Right atrium auricular region (tissue), 2 donors: ENCODE measurements around the gene PGAP3. TPM values are rescaled to one million over a fixed set of nuclear protein-coding genes. Genes with fewer than 3 reads are reported as not detected.
A peak's percentile ranks its signal among the peaks of the same experiment; 100 is the strongest.

Source experiments
- DNase-seq: peaks from one replicate; pipeline ENCODE4 v3.0.0-alpha.2; 2019; ENCODE audit warnings: low spot score
- H3K27ac ChIP-seq, 2 donors: fragments of 200-600 bp; sonication (generic); 1 replicate in 1 of 2; 2 replicates in 1 of 2; pipeline ENCODE4 v1.5.1; 2016 to 2019
- H3K27me3 ChIP-seq, 2 donors: fragments of 200-600 bp; sonication (generic); one replicate each; pipeline versions ENCODE4 v1.5.1 to v1.6.0; 2017 to 2019
- H3K36me3 ChIP-seq: fragments of 200-600 bp; sonication (generic); one replicate; pipeline ENCODE4 v1.5.1; 2016
- H3K4me1 ChIP-seq, 2 donors: fragments of 200-600 bp; sonication (generic); one replicate each; pipeline versions ENCODE4 v1.5.1 to v1.6.0; 2017 to 2019
- H3K4me3 ChIP-seq, 2 donors: fragments of 200-600 bp; sonication (generic); 1 replicate in 1 of 2; 2 replicates in 1 of 2; pipeline ENCODE4 v1.5.1; 2017 to 2019; ENCODE audit warnings: mild to moderate bottlenecking in 1 of 2, moderate library complexity in 1 of 2
- H3K9me3 ChIP-seq, 2 donors: fragments of 200-600 bp; sonication (generic); one replicate each; pipeline ENCODE4 v1.5.1; 2019
- total RNA-seq, 2 donors: library from RNA; depleted of rRNA; stranded (reverse); fragments of >200 nt; gene quantifications; one replicate each; pipeline ENCODE4 v1.1.0, GENCODE V29; 2016
- TF ChIP-seq, protein P1 (sequence below), 2 donors: fragments of 200-600 bp; sonication (generic); IDR thresholded peaks; one replicate each; pipeline ENCODE4 v1.5.1; 2019; ENCODE audit warnings: antibody characterized with exemption in 2 of 2

The PGAP3 gene
- total RNA-seq, 2 donors from 2014 or later, result 14.0 to 21.6 TPM

DNA sequence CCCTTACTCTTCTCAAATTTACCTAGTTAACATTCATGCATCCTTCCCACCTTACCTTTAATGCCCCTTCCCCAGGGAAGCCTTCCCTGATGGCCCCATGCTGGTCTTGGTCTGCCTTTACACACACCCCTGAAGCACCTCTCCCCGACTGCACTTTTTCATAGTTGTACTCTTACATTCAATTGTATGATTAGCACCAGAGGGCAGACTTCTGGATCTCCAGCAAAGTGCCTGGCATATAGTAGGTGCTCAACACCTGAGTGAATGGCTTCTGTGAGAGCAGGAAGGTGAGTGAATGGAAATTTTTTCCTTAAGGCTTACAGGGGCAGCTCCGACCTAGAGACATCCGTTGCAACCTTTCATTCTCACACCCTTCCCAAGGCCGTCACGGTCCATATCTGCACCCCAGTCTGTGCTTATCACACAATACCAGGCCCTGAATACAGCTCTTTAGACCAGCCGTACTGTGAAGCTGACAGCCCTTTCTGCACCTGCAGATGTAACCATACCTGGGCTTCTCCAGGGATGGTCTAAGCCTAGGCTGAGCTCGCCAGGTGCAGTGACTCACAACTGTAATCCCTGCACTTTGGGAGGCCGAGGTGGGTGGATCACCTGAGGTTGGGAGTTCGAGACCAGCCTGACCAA is 4.4 kb downstream of the PGAP3 start:
- H3K27ac ChIP-seq, result no peak overlapping the region
- peaks cover 9% of the 10 kb centered on the region for H3K36me3 ChIP-seq
- H3K27me3 ChIP-seq, result no peaks in the 10 kb centered on the region
- H3K4me3 ChIP-seq, result no peak overlapping the region
- no peak for DNase-seq
- no peaks in the 10 kb centered on the region for H3K9me3 ChIP-seq
- H3K4me1 ChIP-seq, result peaks cover 0 to 37% of the 10 kb centered on the region in 2 donors
- TF ChIP-seq, protein P1, sequence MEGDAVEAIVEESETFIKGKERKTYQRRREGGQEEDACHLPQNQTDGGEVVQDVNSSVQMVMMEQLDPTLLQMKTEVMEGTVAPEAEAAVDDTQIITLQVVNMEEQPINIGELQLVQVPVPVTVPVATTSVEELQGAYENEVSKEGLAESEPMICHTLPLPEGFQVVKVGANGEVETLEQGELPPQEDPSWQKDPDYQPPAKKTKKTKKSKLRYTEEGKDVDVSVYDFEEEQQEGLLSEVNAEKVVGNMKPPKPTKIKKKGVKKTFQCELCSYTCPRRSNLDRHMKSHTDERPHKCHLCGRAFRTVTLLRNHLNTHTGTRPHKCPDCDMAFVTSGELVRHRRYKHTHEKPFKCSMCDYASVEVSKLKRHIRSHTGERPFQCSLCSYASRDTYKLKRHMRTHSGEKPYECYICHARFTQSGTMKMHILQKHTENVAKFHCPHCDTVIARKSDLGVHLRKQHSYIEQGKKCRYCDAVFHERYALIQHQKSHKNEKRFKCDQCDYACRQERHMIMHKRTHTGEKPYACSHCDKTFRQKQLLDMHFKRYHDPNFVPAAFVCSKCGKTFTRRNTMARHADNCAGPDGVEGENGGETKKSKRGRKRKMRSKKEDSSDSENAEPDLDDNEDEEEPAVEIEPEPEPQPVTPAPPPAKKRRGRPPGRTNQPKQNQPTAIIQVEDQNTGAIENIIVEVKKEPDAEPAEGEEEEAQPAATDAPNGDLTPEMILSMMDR (IDR thresholded peaks at IDR 0.05), result no peak

DNA sequence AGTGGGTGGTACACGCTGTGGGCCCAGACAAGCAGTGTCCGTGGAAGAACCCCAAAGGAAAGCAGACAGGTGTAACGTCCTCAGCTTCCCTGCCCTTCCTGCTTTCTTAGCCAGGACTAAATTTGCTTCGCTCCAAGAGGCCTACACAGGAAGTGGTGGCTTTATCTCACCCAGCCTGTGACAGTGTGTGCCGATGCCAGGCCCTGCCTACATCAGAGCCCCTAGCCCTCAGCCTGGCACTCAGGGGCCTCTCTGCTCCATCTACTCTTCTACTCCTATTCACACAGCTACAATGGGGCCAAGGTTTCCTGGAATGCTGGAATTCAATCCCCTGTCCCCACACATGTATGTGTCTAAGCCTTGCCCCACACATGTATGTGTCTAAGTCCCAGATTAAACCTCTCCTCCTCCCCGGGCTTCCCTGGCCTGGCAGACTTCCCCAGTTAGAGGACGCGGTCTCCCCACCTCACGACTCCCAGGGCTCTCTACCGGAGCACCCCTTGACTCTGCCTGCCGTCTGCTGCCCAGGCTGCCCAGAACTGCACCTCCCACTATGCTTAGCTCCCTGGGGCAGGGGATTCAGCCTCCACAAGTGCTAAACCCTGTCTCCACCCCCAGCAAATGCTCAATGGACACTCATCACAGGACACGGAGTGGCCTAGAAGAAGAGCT is 8.2 kb downstream of the PGAP3 start:
- no peaks in the 10 kb centered on the region for H3K27me3 ChIP-seq
- H3K4me1 ChIP-seq, result peaks cover 0 to 62% of the 10 kb centered on the region in 2 donors
- H3K36me3 ChIP-seq, result peaks cover 5% of the 10 kb centered on the region
- no peak for DNase-seq
- TF ChIP-seq, protein P1 (IDR thresholded peaks at IDR 0.05), result no peak
- H3K27ac ChIP-seq, result peak overlapping the region; percentile 89 to 96
- H3K9me3 ChIP-seq, result no peaks in the 10 kb centered on the region
- H3K4me3 ChIP-seq, result no peak overlapping the region

DNA sequence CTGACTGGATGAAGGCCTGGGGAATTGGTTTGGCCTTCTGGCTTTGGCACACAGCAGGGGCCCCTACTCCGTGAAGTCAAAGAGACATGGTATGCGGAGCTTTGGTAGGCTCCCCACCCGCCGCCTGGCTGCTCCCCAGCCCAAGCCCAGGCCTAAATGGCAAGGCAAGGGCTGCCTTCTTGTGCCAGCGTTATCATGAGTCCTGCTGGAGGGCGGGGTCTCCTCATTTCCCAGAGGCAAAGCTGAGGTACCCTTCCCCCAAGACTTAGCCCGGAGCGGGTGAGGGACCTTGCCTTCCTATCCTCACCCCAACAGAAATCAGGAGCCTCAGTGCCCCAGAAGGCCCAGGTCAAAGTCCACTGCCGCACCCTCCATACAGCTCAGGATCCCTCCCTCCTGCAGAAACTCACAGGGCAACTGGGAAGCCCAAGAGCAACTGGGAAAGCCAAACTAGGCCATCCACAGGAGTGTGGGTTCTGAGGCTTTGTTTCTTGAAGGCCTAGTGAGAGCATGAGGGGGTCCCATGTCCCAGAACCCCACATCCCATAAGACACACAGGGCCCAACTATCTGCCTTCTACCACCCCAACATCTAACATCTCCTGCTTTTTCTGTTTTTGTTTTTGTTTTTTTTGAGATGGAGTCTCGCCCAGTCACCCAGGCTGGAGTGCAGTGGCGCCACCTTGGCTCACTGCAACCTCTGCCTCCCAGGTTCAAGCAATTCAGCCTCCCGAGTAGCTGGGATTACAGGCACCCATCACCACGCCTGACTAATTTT is 9.3 kb downstream of the PGAP3 start:
- TF ChIP-seq, protein P1 (IDR thresholded peaks at IDR 0.05), result no peak
- no peak for DNase-seq
- H3K4me1 ChIP-seq, result peaks cover 0 to 72% of the 10 kb centered on the region in 2 donors

GRCh38 chr17:39677542-39678339 is 10.1 kb downstream of the PGAP3 start:
- Histone ChIP-seq H3K4me3 (no peak overlapping the region), H3K4me1 (peaks cover 0 to 74% of the 10 kb centered on the region in 2 donors), H3K36me3 (no peaks in the 10 kb centered on the region), H3K27ac (peak overlapping the region; percentile 89 to 96), H3K27me3 (no peaks in the 10 kb centered on the region), H3K9me3 (no peaks in the 10 kb centered on the region)
- TF ChIP-seq, protein P1 (IDR thresholded peaks at IDR 0.05), result no peak
- no peak for DNase-seq

More for the DNA sequence above, 9.3 kb downstream of the PGAP3 start:
- no peaks in the 10 kb centered on the region for H3K36me3 ChIP-seq
- peak overlapping the region; percentile 89 to 96 for H3K27ac ChIP-seq
- no peaks in the 10 kb centered on the region for H3K27me3 ChIP-seq
- H3K4me3 ChIP-seq, result no peak overlapping the region
- no peaks in the 10 kb centered on the region for H3K9me3 ChIP-seq

DNA sequence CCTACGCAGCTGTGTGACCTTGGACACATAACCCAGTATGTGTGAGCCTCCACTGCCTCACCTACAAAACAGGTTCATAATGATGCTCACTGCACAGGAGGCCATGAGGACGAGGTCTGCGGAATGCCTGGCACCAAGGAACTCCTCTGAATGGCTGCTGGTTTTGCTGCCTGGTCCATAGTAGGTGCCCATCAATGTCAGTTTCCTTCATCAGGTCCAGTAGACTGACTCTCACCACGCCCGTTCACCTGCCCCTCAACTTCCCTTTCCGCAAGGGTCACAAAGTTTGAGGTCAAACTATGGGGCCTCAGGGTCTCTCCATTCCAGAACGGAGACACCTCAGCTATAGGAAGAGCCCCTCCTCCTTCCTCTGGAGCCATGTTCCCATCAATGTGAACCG is 10.8 kb downstream of the PGAP3 start:
- TF ChIP-seq, protein P1 (IDR thresholded peaks at IDR 0.05), result no peak
- Histone ChIP-seq H3K27me3 (no peaks in the 10 kb centered on the region), H3K36me3 (no peaks in the 10 kb centered on the region), H3K27ac (peak overlapping the region; percentile 89 to 96), H3K9me3 (no peaks in the 10 kb centered on the region), H3K4me3 (no peak overlapping the region), H3K4me1 (peaks cover 0 to 81% of the 10 kb centered on the region in 2 donors)
- DNase-seq, result no peak
